GM12878 (cell line): ENCODE measurements around the gene LONP1. TPM values are rescaled to one million over a fixed set of nuclear protein-coding genes. Genes with fewer than 3 reads are reported as not detected.

ENCODE experiments used
- ATAC-seq: fragments of 200-7000 bp; cut with Tn5 transposase; 3 replicates; pipeline ENCODE4 v1.9.1; 2020; ENCODE audit warnings: mild to moderate bottlenecking, moderate library complexity
- BruUV-seq: library from RNA; stranded (reverse); fragments of 400-500 nt; replicated peaks from 2 replicates; lab custom pipeline; 2021; lab: Mats Ljungman, UMichigan
- CTCF ChIA-PET: fragments of 300-600 bp; sonication (Branson Sonifier 250); formaldehyde crosslinking; extraction: SDS; loops from one replicate; lab custom pipeline; 2021; ENCODE audit warnings: inconsistent platforms; lab: Yijun Ruan, JAX
- POLR2A ChIA-PET: fragments of 350-600 bp; formaldehyde crosslinking; extraction: SDS; loops from one replicate; lab custom pipeline; 2021; ENCODE audit warnings: inconsistent platforms; lab: Charles Lee
- RAD21 ChIA-PET: fragments of 300-600 bp; sonication (Branson Sonifier 250); formaldehyde crosslinking; loops from one replicate; lab custom pipeline; 2023; ENCODE audit warnings: antibody characterized with exemption; ENCODE audit not compliant: unreplicated experiment; lab: Charles Lee
- SMC1A ChIA-PET: fragments of 300-600 bp; sonication (Branson Sonifier 250); formaldehyde crosslinking; loops from one replicate; lab custom pipeline; 2023; ENCODE audit not compliant: unreplicated experiment, uncharacterized antibody; lab: Charles Lee
- DNase-seq: peaks from one replicate; pipeline ENCODE4 v3.0.0-alpha.2; 2011; ENCODE audit warnings: low read depth, low spot score
- FAIRE-seq: peaks from 3 replicates; lab custom pipeline; 2011; peaks lifted over from hg19 to GRCh38; lab: Jason Lieb, UNC
- H2AFZ ChIP-seq: 2 replicates; pipeline ENCODE4 v1.6.0; 2011; ENCODE audit warnings: low read depth, low read length, control low read depth; ENCODE audit not compliant: control insufficient read depth
- H3K27ac ChIP-seq: 2 replicates; pipeline ENCODE4 v1.5.1; 2011; ENCODE audit warnings: control low read depth; ENCODE audit not compliant: control insufficient read depth, insufficient read depth
- H3K27me3 ChIP-seq, 2 experiments: replicated peaks in 1 of 2; 2 replicates each; pipeline versions ENCODE4 v1.6.0 to v1.6.1; 2011; ENCODE audit warnings: low read length in 1 of 2; ENCODE audit not compliant: control insufficient read depth in 2 of 2, insufficient read depth in 2 of 2
- H3K36me3 ChIP-seq, 2 experiments: 2 replicates each; pipeline ENCODE4 v1.5.1; 2011; ENCODE audit warnings: low read length in 1 of 2; ENCODE audit not compliant: control insufficient read depth in 2 of 2, insufficient read depth in 2 of 2
- H3K4me1 ChIP-seq: 2 replicates; pipeline ENCODE4 v1.6.1; 2011; ENCODE audit warnings: mild to moderate bottlenecking, low read length, moderate library complexity, mixed read lengths; ENCODE audit not compliant: control insufficient read depth, insufficient read depth
- H3K4me2 ChIP-seq: 2 replicates; pipeline ENCODE4 v1.6.0; 2011; ENCODE audit warnings: control low read depth; ENCODE audit not compliant: control insufficient read depth, insufficient read depth
- H3K4me3 ChIP-seq: fragments of 200-600 bp; sonication (generic); 2 replicates; pipeline ENCODE4 v1.5.1; 2016
- H3K79me2 ChIP-seq: 2 replicates; pipeline ENCODE4 v1.6.0; 2011; ENCODE audit warnings: low read length; ENCODE audit not compliant: control insufficient read depth, insufficient read depth
- H3K9ac ChIP-seq: 2 replicates; pipeline ENCODE4 v1.8.0; 2011; ENCODE audit warnings: low read length, control low read depth, mixed read lengths; ENCODE audit not compliant: control insufficient read depth, insufficient read depth
- H3K9me3 ChIP-seq: replicated peaks from 3 replicates; pipeline ENCODE4 v1.5.1; 2011; ENCODE audit warnings: mild to moderate bottlenecking, low read length; ENCODE audit not compliant: control insufficient read depth, insufficient read depth
- H4K20me1 ChIP-seq: 2 replicates; pipeline ENCODE4 v1.6.0; 2011; ENCODE audit not compliant: control insufficient read depth, insufficient read depth
- ATF2 ChIP-seq: IDR thresholded peaks from 2 replicates; pipeline ENCODE4 v1.6.1; 2012; ENCODE audit warnings: low read length, inconsistent platforms
- NR2F1 ChIP-seq: fragments of 450-650 bp; conservative IDR thresholded peaks from 2 replicates; pipeline ENCODE4 v1.6.1; 2017; ENCODE audit warnings: mild to moderate bottlenecking
- POLR2A ChIP-seq: IDR thresholded peaks from 2 replicates; pipeline ENCODE4 v1.6.1; 2011; ENCODE audit warnings: low read depth, mild to moderate bottlenecking, low read length
- RCOR1 ChIP-seq: conservative IDR thresholded peaks from 2 replicates; pipeline ENCODE4 v1.6.1; 2012; ENCODE audit warnings: low read depth, low read length, improper control_type of control experiment
- SREBF2 ChIP-seq: IDR thresholded peaks from 2 replicates; pipeline ENCODE4 v1.6.1; 2012; ENCODE audit warnings: mild to moderate bottlenecking, low read length
- WGBS: methylation state at CpG from one replicate; pipeline ENCODE4 v1.1.6; 2016; ENCODE audit warnings: low lambda C conversion rate; ENCODE audit not compliant: insufficient replicate concordance, insufficient coverage; ENCODE audit errors: missing lambda C conversion rate; 5-methylcytosine and 5-hydroxymethylcytosine counted together
- in situ Hi-C: fragments of 300-500 bp; cut with MboI; formaldehyde crosslinking; loops from 9 replicates; pipeline ENCODE4 v1.14.3; 2018; ENCODE audit warnings: mixed read lengths
- intact Hi-C: fragments of 100-400 bp; cut with micrococcal nuclease; formaldehyde crosslinking; loops from one replicate; pipeline ENCODE4 v1.14.2; 2022; ENCODE audit not compliant: unreplicated experiment
- polyA plus RNA-seq, 11 experiments: library from polyadenylated mRNA; depleted of rRNA in 4 of 11; unstranded in 6 of 11; stranded (reverse) in 5 of 11; fragments of >200 nt; fragmentation: Nextera tagmentation in 4 of 11; fragmentation: Illumina TruSeq in 1 of 11; extraction: Ambion mirVana in 4 of 11; extraction: Trizol in 1 of 11; gene quantifications; 1 replicate in 1 of 11; 2 replicates in 10 of 11; pipeline versions ENCODE4 v1.2.1 to v1.2.3, GENCODE V29; 2011 to 2016; ENCODE audit warnings: inconsistent platforms in 2 of 11, missing spikeins in 2 of 11, low read depth in 1 of 11
- total RNA-seq, 4 experiments: library from RNA; depleted of rRNA in 3 of 4; stranded (reverse); fragments of >200 nt in 3 of 4; fragmentation: Illumina TruSeq in 1 of 4; extraction: Trizol in 1 of 4; gene quantifications; 2 replicates each; pipeline versions ENCODE4 v1.2.1 to v1.2.3, GENCODE V29; 2013 to 2021
- TF ChIP-seq, protein P1 (sequence below): IDR thresholded peaks from 2 replicates; pipeline ENCODE4 v1.6.1; 2012; ENCODE audit warnings: improper control_type of control experiment, low read depth, low read length; ENCODE audit not compliant: insufficient replicate concordance

Gene LONP1
- total and polyA plus RNA-seq, 10 of the 15 experiments (the other 5 are each of a cell fraction or from before 2014, with no cell fraction given): 0.61 to 136 (median 59.5) TPM

DNA sequence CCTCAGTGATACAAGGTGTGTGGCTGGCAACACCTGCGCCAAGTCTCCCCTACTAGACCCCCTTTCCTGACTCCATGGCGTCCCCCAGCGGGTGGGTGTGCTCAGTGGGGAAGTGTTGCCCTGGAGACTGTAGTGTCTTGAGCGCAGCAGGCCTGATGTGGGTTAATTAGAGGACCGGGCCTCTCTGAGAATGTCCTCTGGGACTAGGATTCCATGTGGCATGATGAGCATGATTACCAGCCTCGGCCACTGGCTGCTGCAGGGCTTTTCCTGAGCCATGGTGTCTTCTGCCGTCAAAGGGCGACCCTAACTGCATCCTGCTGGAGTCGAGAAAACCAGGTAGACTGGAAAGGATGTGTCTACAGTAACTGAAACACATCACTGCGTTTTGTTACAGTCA is 67.7 kb downstream of the LONP1 start (continued):
- TF ChIP-seq NR2F1 (no peak), ATF2 (no peak)
- TF ChIP-seq, all 136 proteins: peak for 0

DNA sequence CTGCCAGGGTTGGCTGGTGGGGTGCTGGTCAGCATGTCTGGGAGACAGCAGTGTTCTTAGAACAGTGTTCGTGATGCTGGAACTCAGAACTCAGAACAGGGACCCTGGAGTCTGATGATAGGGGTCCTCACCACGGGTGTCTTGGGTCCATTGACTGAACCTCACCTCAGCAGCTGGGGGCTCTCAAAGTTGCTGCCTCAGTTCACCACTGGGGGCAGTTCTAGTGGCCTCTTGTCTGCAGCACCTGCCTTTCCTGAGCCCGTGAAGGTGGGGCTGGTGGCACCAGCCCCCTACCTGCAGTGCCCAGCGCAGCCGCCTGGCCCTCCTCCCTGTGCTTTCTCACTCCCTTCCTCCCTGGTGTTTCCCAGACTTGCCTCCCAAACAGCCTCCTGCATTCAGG is 68.6 kb downstream of the LONP1 start:
- peak; percentile 23; the same call in 1 of the 3 replicates for ATAC-seq
- Histone ChIP-seq H2AFZ (no peak overlapping the region), H3K27ac (no peak overlapping the region), H3K4me3 (no peak overlapping the region), H3K9me3 (no peaks in the 10 kb centered on the region), H3K9ac (no peak overlapping the region), H3K4me1 (no peaks in the 10 kb centered on the region), H3K27me3 (no peaks in the 10 kb centered on the region), H3K36me3 (peaks cover 46 to 58% of the 10 kb centered on the region in 2 experiments), H4K20me1 (no peaks in the 10 kb centered on the region), H3K79me2 (no peaks in the 10 kb centered on the region; the same call in 1 of the 2 replicates), H3K4me2 (no peak overlapping the region)
- RAD21 ChIA-PET: no interaction called here
- in situ Hi-C loops: no loop called here
- SMC1A ChIA-PET: no interaction called here
- intact Hi-C loops: no loop called here
- POLR2A ChIA-PET: no interaction called here
- peak; percentile 50; the same call in 1 of the 2 replicates for TF ChIP-seq POLR2A
- no peak for TF ChIP-seq SREBF2
- DNase-seq: no peak
- CTCF ChIA-PET: no interaction called here
- 78% methylated on average over 5 of the region's 5 CpGs for WGBS
- no peak for FAIRE-seq
- BruUV-seq: no TSS peak

GRCh38 chr19:5648464-5648863 is 71.5 kb downstream of the LONP1 start:
- 95% methylated on average over 9 of the region's 11 CpGs for WGBS
- RAD21 ChIA-PET: no interaction called here
- TF ChIP-seq, protein P1, sequence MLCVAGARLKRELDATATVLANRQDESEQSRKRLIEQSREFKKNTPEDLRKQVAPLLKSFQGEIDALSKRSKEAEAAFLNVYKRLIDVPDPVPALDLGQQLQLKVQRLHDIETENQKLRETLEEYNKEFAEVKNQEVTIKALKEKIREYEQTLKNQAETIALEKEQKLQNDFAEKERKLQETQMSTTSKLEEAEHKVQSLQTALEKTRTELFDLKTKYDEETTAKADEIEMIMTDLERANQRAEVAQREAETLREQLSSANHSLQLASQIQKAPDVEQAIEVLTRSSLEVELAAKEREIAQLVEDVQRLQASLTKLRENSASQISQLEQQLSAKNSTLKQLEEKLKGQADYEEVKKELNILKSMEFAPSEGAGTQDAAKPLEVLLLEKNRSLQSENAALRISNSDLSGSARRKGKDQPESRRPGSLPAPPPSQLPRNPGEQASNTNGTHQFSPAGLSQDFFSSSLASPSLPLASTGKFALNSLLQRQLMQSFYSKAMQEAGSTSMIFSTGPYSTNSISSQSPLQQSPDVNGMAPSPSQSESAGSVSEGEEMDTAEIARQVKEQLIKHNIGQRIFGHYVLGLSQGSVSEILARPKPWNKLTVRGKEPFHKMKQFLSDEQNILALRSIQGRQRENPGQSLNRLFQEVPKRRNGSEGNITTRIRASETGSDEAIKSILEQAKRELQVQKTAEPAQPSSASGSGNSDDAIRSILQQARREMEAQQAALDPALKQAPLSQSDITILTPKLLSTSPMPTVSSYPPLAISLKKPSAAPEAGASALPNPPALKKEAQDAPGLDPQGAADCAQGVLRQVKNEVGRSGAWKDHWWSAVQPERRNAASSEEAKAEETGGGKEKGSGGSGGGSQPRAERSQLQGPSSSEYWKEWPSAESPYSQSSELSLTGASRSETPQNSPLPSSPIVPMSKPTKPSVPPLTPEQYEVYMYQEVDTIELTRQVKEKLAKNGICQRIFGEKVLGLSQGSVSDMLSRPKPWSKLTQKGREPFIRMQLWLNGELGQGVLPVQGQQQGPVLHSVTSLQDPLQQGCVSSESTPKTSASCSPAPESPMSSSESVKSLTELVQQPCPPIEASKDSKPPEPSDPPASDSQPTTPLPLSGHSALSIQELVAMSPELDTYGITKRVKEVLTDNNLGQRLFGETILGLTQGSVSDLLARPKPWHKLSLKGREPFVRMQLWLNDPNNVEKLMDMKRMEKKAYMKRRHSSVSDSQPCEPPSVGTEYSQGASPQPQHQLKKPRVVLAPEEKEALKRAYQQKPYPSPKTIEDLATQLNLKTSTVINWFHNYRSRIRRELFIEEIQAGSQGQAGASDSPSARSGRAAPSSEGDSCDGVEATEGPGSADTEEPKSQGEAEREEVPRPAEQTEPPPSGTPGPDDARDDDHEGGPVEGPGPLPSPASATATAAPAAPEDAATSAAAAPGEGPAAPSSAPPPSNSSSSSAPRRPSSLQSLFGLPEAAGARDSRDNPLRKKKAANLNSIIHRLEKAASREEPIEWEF: no peak
- no peak for TF ChIP-seq RCOR1

More at GRCh38 chr19:5648464-5648863, 71.5 kb downstream of the LONP1 start:
- no peak for DNase-seq
- H3K79me2 ChIP-seq: peaks cover 1% of the 10 kb centered on the region
- in situ Hi-C loops (no loop called here), intact Hi-C loops (no loop called here)
- H3K9me3 ChIP-seq: no peaks in the 10 kb centered on the region
- H3K27ac ChIP-seq: no peak overlapping the region
- H3K36me3 ChIP-seq: peaks cover 50 to 64% of the 10 kb centered on the region in 2 experiments
- POLR2A ChIA-PET: interaction anchor here (0.6 kb wide), 1 partner anchor 24 kb away, joined by 5 read pairs; no protein-coding TSS in a partner anchor
- H4K20me1 ChIP-seq: peaks cover 5% of the 10 kb centered on the region; the same call in 1 of the 2 replicates
- H2AFZ ChIP-seq: no peak overlapping the region
- no peak overlapping the region for H3K4me3 ChIP-seq
- no TSS peak for BruUV-seq
- H3K4me2 ChIP-seq: no peak overlapping the region
- ATAC-seq: no peak
- no peak for FAIRE-seq
- SMC1A ChIA-PET: no interaction called here
- no peaks in the 10 kb centered on the region for H3K27me3 ChIP-seq
- CTCF ChIA-PET: no interaction called here
- H3K4me1 ChIP-seq: no peaks in the 10 kb centered on the region
- no peak overlapping the region for H3K9ac ChIP-seq
